ENCODE data around the gene LUC7L.
"Not testable (repeated sequence)": the region's sequence is repeated elsewhere in the genome, so short reads cannot be mapped to it uniquely, and the experiment has no call there.

Gene LUC7L

GRCh38 chr16:179211-180092 lies 49.8 kb downstream of the LUC7L start:
- Histone ChIP-seq H3K27me3 (ENCODE audit: control insufficient read depth, insufficient read depth, low read length) (peaks cover 43% of the 10 kb centered on the region), H3K9me3 (ENCODE audit: control insufficient read depth, insufficient read depth, low read length) (no peaks in the 10 kb centered on the region), H3K27ac (ENCODE audit: low read length) (no peak overlapping the region), H3K36me3 (ENCODE audit: control insufficient read depth, insufficient read depth, low read length) (no peaks in the 10 kb centered on the region; the same call in 1 of the 2 replicates), H3K4me3 (ENCODE audit: low read length) (no peak overlapping the region), H3K4me1 (ENCODE audit: control insufficient read depth, insufficient read depth, low read length) (peaks cover 3% of the 10 kb centered on the region; the same call in 1 of the 2 replicates)
- no CpG with 5 or more reads among the region's 17 CpGs for WGBS (ENCODE audit: insufficient coverage, insufficient read length)
- no peak for DNase-seq (ENCODE audit: low read depth, low spot score)

DNA sequence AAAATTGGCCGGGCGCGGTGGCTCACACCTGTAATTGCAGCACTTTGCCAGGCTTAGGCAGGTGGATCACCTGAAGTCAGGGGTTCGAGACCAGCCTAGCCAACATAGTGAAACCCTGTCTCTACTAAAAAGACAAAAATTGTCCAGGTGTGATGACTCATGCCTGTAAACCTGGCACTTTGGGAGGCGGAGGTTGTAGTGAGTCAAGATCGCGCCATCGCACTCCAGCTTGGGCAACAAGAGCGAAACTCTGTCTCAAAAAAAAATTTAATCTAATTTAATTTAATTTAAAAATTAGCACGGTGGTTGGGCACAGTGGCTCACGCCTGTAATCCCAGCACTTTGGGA lies 50.6 kb downstream of the LUC7L start:
- Histone ChIP-seq H3K36me3 (ENCODE audit: control insufficient read depth, insufficient read depth, low read length) (peaks cover 3% of the 10 kb centered on the region; the same call in 1 of the 2 replicates), H3K4me3 (ENCODE audit: low read length) (no peak overlapping the region), H3K4me1 (ENCODE audit: control insufficient read depth, insufficient read depth, low read length) (peaks cover 4% of the 10 kb centered on the region; the same call in 1 of the 2 replicates), H3K27me3 (ENCODE audit: control insufficient read depth, insufficient read depth, low read length) (peaks cover 46% of the 10 kb centered on the region), H3K27ac (ENCODE audit: low read length) (no peak overlapping the region), H3K9me3 (ENCODE audit: control insufficient read depth, insufficient read depth, low read length) (no peaks in the 10 kb centered on the region)
- WGBS (ENCODE audit: insufficient coverage, insufficient read length) = no CpG with 5 or more reads among the region's 11 CpGs
- DNase-seq (ENCODE audit: low read depth, low spot score) = no peak

GRCh38 chr16:177981-178667 lies 51.1 kb downstream of the LUC7L start:
- no peak for DNase-seq (ENCODE audit: low read depth, low spot score)
- Histone ChIP-seq H3K27ac (ENCODE audit: low read length) (no peak overlapping the region), H3K27me3 (ENCODE audit: control insufficient read depth, insufficient read depth, low read length) (peaks cover 48% of the 10 kb centered on the region), H3K9me3 (ENCODE audit: control insufficient read depth, insufficient read depth, low read length) (no peaks in the 10 kb centered on the region), H3K36me3 (ENCODE audit: control insufficient read depth, insufficient read depth, low read length) (peaks cover 3% of the 10 kb centered on the region; the same call in 1 of the 2 replicates), H3K4me1 (ENCODE audit: control insufficient read depth, insufficient read depth, low read length) (peaks cover 4% of the 10 kb centered on the region; the same call in 1 of the 2 replicates), H3K4me3 (ENCODE audit: low read length) (no peak overlapping the region)
- no CpG with 5 or more reads among the region's 11 CpGs for WGBS (ENCODE audit: insufficient coverage, insufficient read length)

DNA sequence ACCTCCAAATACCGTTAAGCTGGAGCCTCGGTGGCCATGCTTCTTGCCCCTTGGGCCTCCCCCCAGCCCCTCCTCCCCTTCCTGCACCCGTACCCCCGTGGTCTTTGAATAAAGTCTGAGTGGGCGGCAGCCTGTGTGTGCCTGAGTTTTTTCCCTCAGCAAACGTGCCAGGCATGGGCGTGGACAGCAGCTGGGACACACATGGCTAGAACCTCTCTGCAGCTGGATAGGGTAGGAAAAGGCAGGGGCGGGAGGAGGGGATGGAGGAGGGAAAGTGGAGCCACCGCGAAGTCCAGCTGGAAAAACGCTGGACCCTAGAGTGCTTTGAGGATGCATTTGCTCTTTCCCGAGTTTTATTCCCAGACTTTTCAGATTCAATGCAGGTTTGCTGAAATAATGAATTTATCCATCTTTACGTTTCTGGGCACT lies 51.8 kb downstream of the LUC7L start:
- DNase-seq (ENCODE audit: low read depth, low spot score) = no peak
- Histone ChIP-seq H3K27me3 (ENCODE audit: control insufficient read depth, insufficient read depth, low read length) (peaks cover 48% of the 10 kb centered on the region), H3K27ac (ENCODE audit: low read length) (no peak overlapping the region)

GRCh38 chr16:176477-177382 lies 52.5 kb downstream of the LUC7L start, which contains the start of gene HBA1:
Gene HBA1, plus strand, starts transcription at chr16:176680. Its CDS starts 37 bp downstream, at chr16:176717.
- not testable (repeated sequence) for H3K27ac ChIP-seq (ENCODE audit: low read length); H3K36me3 ChIP-seq (ENCODE audit: control insufficient read depth, insufficient read depth, low read length); H3K4me3 ChIP-seq (ENCODE audit: low read length); DNase-seq (ENCODE audit: low read depth, low spot score); H3K4me1 ChIP-seq (ENCODE audit: control insufficient read depth, insufficient read depth, low read length); H3K9me3 ChIP-seq (ENCODE audit: control insufficient read depth, insufficient read depth, low read length)
- WGBS (ENCODE audit: insufficient coverage, insufficient read length) = no CpG with 5 or more reads among the region's 88 CpGs
- peaks cover 50% of the 10 kb centered on the region for H3K27me3 ChIP-seq (ENCODE audit: control insufficient read depth, insufficient read depth, low read length)

More for the DNA sequence above, 51.8 kb downstream of the LUC7L start:
- Histone ChIP-seq H3K9me3 (ENCODE audit: control insufficient read depth, insufficient read depth, low read length) (no peaks in the 10 kb centered on the region), H3K4me1 (ENCODE audit: control insufficient read depth, insufficient read depth, low read length) (peaks cover 4% of the 10 kb centered on the region; the same call in 1 of the 2 replicates), H3K4me3 (ENCODE audit: low read length) (no peak overlapping the region), H3K36me3 (ENCODE audit: control insufficient read depth, insufficient read depth, low read length) (peaks cover 3% of the 10 kb centered on the region; the same call in 1 of the 2 replicates)
- WGBS (ENCODE audit: insufficient coverage, insufficient read length) = no CpG with 5 or more reads among the region's 13 CpGs

DNA sequence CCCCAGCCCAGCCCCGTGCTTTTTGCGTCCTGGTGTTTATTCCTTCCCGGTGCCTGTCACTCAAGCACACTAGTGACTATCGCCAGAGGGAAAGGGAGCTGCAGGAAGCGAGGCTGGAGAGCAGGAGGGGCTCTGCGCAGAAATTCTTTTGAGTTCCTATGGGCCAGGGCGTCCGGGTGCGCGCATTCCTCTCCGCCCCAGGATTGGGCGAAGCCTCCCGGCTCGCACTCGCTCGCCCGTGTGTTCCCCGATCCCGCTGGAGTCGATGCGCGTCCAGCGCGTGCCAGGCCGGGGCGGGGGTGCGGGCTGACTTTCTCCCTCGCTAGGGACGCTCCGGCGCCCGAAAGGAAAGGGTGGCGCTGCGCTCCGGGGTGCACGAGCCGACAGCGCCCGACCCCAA lies 53.2 kb downstream of the LUC7L start:
- not testable (repeated sequence) for H3K36me3 ChIP-seq (ENCODE audit: control insufficient read depth, insufficient read depth, low read length); H3K27ac ChIP-seq (ENCODE audit: low read length); DNase-seq (ENCODE audit: low read depth, low spot score); H3K9me3 ChIP-seq (ENCODE audit: control insufficient read depth, insufficient read depth, low read length); H3K4me1 ChIP-seq (ENCODE audit: control insufficient read depth, insufficient read depth, low read length); H3K4me3 ChIP-seq (ENCODE audit: low read length)
- peaks cover 55% of the 10 kb centered on the region for H3K27me3 ChIP-seq (ENCODE audit: control insufficient read depth, insufficient read depth, low read length)
- no CpG with 5 or more reads among the region's 39 CpGs for WGBS (ENCODE audit: insufficient coverage, insufficient read length)

GRCh38 chr16:175011-175949 lies 54.0 kb downstream of the LUC7L start:
- H3K36me3 ChIP-seq (ENCODE audit: control insufficient read depth, insufficient read depth, low read length) = peaks cover 3% of the 10 kb centered on the region; the same call in 1 of the 2 replicates
- 0 out of 2 replicates have a peak, but pooled peaks cover 1% of the 10 kb centered on the region for H3K4me1 ChIP-seq (ENCODE audit: control insufficient read depth, insufficient read depth, low read length)
- no peak overlapping the region for H3K27ac ChIP-seq (ENCODE audit: low read length)
- H3K4me3 ChIP-seq (ENCODE audit: low read length) = no peak overlapping the region
- H3K27me3 ChIP-seq (ENCODE audit: control insufficient read depth, insufficient read depth, low read length) = peaks cover 56% of the 10 kb centered on the region
- WGBS (ENCODE audit: insufficient coverage, insufficient read length) = no CpG with 5 or more reads among the region's 8 CpGs
- no peaks in the 10 kb centered on the region for H3K9me3 ChIP-seq (ENCODE audit: control insufficient read depth, insufficient read depth, low read length)
- DNase-seq (ENCODE audit: low read depth, low spot score) = no peak

- not testable (repeated sequence) for DNase-seq (ENCODE audit: low read depth, low spot score); H3K9me3 ChIP-seq (ENCODE audit: control insufficient read depth, insufficient read depth, low read length); H3K4me1 ChIP-seq (ENCODE audit: control insufficient read depth, insufficient read depth, low read length); H3K36me3 ChIP-seq (ENCODE audit: control insufficient read depth, insufficient read depth, low read length); H3K27ac ChIP-seq (ENCODE audit: low read length)
- Histone ChIP-seq H3K4me3 (ENCODE audit: low read length) (peak overlapping the region; percentile 22; the same call in 1 of the 2 replicates), H3K27me3 (ENCODE audit: control insufficient read depth, insufficient read depth, low read length) (peaks cover 47% of the 10 kb centered on the region)
- WGBS (ENCODE audit: insufficient coverage, insufficient read length) = no CpG with 5 or more reads among the region's 13 CpGs
Measured at GRCh38 chr16:173928-174769, 55.1 kb downstream of the LUC7L start.
